ENCODE measurements around the gene ADGRE3.

ADGRE3 gene

DNA sequence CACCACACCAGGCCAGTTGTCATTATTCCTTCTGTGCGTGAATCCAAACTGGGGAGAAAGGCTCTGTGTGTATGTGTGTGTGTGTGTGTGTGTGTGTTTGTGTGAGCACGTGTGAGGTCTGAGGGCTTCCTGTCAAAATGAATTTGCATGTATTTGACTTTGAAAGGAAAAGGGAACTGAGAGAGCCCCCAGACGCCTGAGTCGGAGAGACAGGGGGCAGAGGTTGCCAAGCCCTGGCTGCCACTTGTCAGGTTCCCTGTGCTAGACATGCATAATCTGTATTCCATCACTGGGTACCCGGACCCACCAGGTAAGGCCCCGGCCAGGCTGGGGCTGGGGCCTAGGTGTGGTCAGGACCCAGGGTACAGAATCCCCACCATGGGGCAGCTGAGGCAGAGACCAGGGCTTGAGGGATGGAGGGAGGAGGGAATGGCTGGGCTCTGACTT is 91.7 kb downstream of the ADGRE3 start, which contains the start of gene CLEC17A:
Gene CLEC17A, plus strand, starts transcription at position 191 of the 447 bp plus-strand sequence. Its CDS starts 77 bp downstream, at position 268.
- ChIA-PET CTCF (interaction anchor here (14.1 kb wide), 1 partner anchor 105 kb away, joined by 307 read pairs; the partner anchor contains the start of gene ZNF333), POLR2A (no interaction called here)
- DNase-seq (ENCODE audit: extremely low spot score) = peak; percentile 70
- TF ChIP-seq, protein P1, sequence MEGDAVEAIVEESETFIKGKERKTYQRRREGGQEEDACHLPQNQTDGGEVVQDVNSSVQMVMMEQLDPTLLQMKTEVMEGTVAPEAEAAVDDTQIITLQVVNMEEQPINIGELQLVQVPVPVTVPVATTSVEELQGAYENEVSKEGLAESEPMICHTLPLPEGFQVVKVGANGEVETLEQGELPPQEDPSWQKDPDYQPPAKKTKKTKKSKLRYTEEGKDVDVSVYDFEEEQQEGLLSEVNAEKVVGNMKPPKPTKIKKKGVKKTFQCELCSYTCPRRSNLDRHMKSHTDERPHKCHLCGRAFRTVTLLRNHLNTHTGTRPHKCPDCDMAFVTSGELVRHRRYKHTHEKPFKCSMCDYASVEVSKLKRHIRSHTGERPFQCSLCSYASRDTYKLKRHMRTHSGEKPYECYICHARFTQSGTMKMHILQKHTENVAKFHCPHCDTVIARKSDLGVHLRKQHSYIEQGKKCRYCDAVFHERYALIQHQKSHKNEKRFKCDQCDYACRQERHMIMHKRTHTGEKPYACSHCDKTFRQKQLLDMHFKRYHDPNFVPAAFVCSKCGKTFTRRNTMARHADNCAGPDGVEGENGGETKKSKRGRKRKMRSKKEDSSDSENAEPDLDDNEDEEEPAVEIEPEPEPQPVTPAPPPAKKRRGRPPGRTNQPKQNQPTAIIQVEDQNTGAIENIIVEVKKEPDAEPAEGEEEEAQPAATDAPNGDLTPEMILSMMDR (IDR thresholded peaks at IDR 0.05; ENCODE audit: control extremely low read depth, extremely low read depth, low read depth, missing control alignments) = no peak

DNA sequence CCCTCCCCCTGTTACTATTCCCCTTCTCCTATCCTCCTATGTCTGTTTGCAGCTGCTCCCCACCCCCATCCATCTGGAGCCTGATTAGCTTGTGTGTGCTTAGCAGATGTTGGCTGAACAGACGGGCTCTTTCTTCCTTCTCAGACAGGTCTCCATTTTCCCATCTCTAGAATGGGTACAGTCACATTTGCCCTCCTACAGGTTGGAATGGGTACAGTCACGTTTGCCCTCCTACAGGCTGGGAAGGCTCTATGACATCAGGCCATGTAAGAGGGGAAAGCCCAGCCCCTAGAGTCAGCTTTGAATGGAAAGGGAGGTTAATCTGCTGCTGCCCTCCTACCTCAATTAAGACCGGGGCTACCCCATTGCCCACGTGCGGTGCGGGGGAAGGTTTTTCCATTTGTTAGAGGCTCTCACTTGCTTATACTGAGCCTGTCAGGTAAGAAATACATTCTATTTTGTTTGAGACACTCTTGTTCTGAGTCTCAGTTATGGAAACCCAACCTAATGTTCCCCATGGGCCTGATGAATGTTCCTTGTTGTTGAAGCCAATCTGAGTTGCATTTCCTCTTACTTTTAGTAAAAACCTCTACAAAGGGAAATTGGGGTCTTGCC is 93.9 kb downstream of the ADGRE3 start:
- ChIA-PET CTCF (interaction anchor here (1.1 to 14.1 kb wide), 6 partner anchors 9 to 205 kb away, joined by 3 to 307 read pairs (median 5); partner anchors contain the start of genes NDUFB7 and ZNF333), POLR2A (interaction anchor here (1.1 kb wide), 1 partner anchor 18 kb away, joined by 5 read pairs; no protein-coding TSS in a partner anchor)
- peak; percentile 54 for DNase-seq (ENCODE audit: extremely low spot score)
- TF ChIP-seq, protein P1 (IDR thresholded peaks at IDR 0.05; ENCODE audit: control extremely low read depth, extremely low read depth, low read depth, missing control alignments) = no peak

GRCh38 chr19:14577885-14578427 is 96.7 kb downstream of the ADGRE3 start:
- ChIA-PET POLR2A (no interaction called here), CTCF (interaction anchor here (0.9 to 14.1 kb wide), 2 partner anchors 94 to 110 kb away, joined by 3 to 307 read pairs; partner anchors contain the start of gene ZNF333)
- TF ChIP-seq, protein P1 (IDR thresholded peaks at IDR 0.05; ENCODE audit: control extremely low read depth, extremely low read depth, low read depth, missing control alignments) = peak; percentile 27
- peak; percentile 50 for DNase-seq (ENCODE audit: extremely low spot score)

DNA sequence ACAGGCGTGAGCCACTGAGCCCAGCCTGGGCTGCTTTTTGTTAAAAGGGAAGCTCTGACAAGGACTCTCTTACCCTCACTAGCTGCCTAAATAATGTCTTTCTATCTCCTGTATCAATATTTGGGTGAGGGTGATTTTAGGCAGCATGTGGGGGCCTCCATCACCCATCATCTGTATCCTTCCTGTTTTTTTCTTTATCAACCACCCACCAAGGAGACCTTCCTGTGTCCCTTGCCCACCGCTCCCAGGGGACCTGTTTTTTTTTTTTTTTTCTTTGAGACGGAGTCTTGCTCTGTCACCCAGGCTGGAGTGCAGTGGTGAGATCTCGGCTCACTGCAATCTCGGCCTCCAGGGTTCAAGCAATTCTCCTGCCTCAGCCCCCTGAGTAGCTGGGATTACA is 97.4 kb downstream of the ADGRE3 start:
- POLR2A ChIA-PET = interaction anchor here (0.6 kb wide), 1 partner anchor 34 kb away, joined by 5 read pairs; no protein-coding TSS in a partner anchor
- no peak for DNase-seq (ENCODE audit: extremely low spot score)
- TF ChIP-seq, protein P1 (IDR thresholded peaks at IDR 0.05; ENCODE audit: control extremely low read depth, extremely low read depth, low read depth, missing control alignments) = no peak
- CTCF ChIA-PET = interaction anchor here (14.1 kb wide), 1 partner anchor 111 kb away, joined by 307 read pairs; the partner anchor contains the start of gene ZNF333

- ChIA-PET POLR2A (no interaction called here), CTCF (interaction anchor here (1.6 to 14.1 kb wide), 2 partner anchors 36 to 112 kb away, joined by 4 to 307 read pairs; partner anchors contain the start of gene ZNF333)
- DNase-seq (ENCODE audit: extremely low spot score) = no peak
- TF ChIP-seq, protein P1 (IDR thresholded peaks at IDR 0.05; ENCODE audit: control extremely low read depth, extremely low read depth, low read depth, missing control alignments) = no peak
These were observed 98.3 kb downstream of the ADGRE3 start for GRCh38 chr19:14576363-14576762.

GRCh38 chr19:14575428-14575980 is 99.1 kb downstream of the ADGRE3 start:
- TF ChIP-seq, protein P1 (IDR thresholded peaks at IDR 0.05; ENCODE audit: control extremely low read depth, extremely low read depth, low read depth, missing control alignments) = no peak
- no peak for DNase-seq (ENCODE audit: extremely low spot score)
- ChIA-PET CTCF (interaction anchor here (1.6 to 14.1 kb wide), 2 partner anchors 37 to 113 kb away, joined by 4 to 307 read pairs; partner anchors contain the start of gene ZNF333), POLR2A (no interaction called here)

Data from GM10248 (cell line).